Kidney glomerular epithelial cell (primary cell): Measurements from ENCODE around the gene PRR35.

Source experiments
- DNase-seq: peaks from one replicate; lab custom pipeline; 2025; lab: John Stamatoyannopoulos, UW

PRR35 gene

DNA sequence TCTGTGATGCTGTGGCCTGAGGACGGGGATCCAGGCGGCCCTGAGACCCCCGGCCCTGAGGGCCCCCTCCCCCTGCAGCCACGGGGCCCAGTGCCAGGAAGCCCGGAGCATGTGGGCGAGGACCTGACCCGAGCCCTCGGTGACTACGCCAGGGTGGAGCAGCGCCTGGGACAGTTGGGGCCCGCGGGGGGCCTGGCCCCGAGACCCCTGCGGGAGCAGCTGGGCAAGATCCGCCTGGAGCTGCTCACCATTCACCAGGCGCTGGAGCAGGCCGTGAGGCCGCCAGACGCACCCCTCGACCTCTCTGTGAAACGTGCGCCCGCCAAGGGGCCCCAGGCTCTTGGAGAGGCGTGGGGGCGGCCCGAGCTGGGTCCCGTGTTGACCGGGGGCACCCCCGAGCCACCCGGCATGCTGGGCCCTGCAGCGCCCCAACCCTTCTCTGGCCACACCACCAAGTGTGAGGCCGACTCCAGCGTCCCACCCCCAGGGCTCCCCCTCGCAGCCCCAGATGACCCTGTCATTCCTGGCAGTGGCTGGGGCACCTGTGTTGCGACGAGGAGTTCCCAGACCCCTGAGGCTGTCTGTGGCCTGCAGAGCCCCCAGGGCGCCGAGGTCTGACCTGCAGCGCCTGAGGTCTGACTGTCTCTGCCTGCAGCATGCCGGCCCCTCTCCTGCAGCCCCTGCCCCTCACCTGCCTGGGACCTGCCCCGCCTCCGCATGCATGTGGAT is 4.7 kb downstream of the PRR35 start:
- DNase-seq: no peak

DNA sequence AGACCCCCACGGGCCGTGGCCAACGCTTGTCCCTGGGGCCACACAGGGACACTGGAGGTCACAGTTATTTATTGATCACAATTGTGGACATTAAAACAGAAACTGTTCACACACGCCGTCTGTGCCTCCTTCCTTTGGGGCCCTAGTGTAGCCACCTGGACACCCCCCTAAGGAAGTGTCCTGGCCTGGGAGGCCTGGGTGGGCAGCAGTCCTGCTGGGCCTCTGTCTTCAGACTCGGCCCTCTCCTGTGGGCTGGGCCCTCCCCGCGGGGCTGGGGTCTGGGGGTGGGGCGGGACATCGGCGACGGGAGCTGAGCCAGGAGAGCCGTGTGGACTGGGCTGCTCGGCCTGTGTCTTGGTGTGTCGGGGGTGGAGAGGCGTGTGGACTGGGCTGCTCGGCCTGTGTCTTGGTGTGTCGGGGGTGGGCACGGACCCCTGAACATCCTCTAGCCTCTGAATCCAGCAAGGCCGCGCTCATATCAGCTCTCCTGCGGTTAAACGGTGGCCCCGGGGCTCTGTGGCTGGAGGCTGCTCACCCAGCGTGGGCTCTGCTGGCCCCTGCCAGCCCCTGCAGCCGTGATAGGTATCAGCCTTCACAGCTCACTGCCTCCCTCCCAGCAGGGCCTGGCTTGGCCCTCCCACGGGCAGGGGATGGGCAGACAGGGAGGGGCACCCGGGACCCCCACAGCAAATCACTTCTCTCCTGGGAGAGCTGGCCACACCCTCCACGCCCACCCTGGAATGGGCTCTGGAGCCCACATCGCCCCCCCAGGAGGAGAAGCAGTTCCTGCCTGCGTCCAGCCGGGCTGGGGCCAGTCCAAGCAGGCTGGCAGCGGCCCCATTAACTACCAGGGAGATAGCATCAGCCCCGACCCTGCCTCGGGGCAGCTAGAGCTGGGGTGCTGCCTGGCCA is 5.5 kb downstream of the PRR35 start:
- DNase-seq: no peak

DNA sequence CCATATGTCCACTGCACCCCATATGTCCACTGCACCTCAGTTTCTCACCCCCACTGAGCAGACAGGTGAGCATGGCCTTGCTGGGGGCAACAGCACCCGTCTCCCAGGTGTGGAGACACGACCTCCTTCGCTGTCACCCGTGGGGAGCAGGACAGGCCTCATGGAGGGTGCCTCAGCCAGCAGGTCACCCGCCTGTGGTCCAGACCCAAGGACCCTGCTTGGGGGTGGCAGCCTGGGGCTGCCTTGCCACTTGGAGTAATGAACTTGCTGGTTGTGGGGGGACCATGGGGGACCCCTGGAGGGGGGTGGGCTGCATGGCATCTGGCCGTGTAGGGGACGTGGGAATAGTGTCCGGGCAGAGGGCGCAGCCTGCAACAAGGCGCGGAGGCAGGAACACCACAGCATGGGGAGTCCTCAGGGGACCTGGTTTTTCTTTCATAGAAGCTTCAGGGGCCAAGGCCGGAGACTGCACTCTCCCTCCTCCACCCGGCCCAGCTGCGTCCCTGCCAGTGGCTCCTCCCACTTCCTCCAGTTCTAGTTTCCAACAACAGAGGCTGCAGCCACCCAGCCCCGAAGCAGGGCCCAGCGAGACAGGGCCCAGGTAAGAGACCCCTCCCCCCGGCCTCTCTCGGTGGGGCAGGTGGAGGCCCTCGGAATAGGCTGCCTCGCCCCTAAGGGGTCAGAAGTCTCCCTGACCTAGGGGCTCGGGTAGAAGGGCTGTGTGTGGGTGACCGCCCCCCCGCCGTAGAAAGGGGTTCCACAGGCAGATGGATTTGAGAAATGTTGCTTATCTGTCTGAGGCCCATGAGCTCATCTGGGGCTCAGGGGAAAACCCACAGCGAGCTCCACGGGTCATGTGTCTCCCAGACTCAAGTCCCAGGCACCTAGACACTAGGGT is 6.5 kb downstream of the PRR35 start, which contains the start of gene NHLRC4:
TSS of gene NHLRC4 (plus strand) at position 531 of the 898 bp plus-strand sequence. CDS start 1,043 bp downstream, outside the sequence.
- DNase-seq: peak; percentile 17

DNA sequence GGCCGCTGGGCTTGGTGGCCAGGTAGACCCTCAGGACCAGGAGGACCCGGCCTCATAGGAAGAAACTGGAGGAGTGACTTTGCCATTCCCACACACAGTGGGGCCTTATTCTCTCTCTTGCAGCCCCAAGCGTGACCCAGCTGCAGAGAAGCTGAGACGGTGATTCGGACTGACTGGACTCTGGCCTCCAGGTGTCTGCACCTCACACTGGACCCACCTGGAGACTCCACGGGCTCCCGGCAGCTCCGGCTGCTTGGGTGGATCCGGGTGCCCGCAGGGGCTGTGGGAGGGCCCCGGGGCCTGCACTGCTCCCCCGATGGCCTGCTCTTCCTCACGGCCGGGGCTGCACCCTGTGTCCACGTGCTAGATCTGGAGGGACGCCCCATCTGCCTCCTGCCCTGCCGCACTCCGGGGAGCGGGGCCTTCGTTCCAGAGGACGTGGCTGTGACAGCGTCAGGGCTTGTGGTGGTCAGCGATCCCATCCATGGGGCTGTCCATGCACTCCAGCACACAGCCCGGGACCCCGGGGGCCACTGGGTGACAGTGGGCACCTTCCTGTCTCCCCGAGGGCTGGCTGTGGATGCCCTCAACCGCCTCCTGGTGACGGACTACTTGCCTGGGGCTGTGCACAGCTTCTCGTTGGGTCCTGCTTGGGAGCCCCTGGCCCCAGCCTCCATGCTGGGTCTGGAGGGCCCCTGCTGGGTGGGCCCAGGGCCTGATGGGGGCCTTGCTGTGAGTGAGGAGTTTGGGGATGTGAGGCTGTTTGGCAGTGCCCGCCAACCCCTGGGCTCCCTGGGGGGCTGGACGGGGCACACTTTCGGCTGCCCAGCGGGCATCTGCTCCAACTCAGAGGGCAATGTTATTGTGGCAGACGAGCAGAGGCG is 7.4 kb downstream of the PRR35 start:
- DNase-seq: no peak

DNA sequence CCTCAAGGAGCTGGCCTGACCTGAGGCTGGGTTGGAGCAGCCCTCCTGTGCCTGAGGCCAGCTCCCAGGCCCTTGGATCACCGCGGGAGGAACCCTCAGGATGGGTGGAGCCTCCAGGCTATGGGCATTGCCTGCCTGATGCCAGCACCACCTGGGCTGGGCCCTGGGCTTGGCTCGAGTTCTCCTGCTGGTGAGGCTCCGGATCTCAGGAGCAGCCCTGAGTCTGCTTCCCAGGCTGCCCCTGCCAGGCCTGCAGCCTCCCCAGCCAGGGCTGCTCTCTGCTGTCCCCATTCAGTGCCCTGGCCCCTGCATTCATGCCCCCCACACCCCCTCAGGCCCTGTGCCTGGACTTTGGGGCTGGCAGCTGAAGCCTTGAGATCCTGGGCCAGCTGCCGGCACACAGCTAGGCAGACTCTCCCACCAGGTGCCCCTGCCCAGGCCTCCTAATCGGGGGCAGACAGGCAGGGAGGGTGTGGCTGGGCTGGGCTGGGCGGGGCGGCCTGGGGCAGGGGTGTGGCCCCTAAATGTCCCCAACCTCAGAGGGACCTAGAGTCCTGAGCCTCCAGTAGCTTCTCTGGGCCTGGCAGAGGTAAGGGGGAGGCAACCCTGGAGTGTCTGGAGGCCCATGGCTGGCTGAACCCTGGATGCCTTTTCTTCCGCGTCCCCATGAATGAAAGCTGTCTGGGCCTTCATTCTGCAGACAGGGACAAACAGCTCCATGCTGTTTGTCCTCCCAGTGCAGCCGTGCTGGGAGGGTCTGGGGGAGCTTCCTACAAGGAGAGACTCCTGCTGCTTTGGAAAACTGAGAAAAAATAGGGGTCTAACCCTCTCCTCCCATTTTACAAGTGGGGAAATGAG is 8.4 kb downstream of the PRR35 start:
- no peak for DNase-seq

DNA sequence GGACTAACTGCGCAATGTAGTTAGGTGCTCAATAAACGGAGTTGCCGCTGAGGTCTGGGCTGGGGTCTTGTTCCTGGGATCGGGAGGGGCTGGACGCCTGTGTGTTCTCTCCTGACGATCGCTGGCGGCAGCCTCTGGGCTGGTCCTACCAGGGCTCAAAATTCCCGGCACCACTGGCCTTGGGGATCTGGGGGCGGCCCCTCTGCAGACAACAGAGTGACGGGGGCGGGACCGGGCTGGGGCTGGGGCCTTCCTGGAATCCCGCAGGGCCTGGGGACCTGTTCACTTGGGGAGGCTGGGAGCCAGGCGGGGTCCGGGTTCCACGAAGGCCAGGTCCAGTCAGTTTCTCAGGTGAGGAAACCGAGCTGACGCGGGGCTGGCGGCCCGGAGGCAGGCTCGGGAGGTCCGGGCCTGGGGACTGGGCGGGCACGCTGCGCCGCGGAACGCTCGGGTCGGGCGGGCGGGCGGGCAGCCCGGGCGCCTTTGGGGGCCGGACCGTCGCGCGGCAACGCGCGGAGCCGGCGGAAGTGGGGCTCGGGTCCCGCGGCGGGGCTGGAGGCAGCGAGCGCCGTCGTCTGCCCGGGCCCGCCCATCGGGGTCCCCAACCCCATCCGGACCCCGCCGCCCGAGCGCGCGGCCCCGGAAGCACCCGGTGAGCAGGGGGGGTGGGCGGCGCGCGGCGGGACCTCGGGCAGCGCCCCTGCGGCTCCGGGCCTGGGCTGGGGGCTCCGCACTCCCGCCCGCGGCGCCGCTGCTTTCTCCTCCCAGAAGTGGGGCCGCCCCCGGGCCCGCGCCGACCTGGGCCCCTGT is 9.5 kb downstream of the PRR35 start, which contains the start of gene PIGQ:
TSS of gene PIGQ (plus strand) at position 524 of the 810 bp plus-strand sequence. CDS start 4,107 bp downstream, outside the sequence.
- DNase-seq: no peak

DNA sequence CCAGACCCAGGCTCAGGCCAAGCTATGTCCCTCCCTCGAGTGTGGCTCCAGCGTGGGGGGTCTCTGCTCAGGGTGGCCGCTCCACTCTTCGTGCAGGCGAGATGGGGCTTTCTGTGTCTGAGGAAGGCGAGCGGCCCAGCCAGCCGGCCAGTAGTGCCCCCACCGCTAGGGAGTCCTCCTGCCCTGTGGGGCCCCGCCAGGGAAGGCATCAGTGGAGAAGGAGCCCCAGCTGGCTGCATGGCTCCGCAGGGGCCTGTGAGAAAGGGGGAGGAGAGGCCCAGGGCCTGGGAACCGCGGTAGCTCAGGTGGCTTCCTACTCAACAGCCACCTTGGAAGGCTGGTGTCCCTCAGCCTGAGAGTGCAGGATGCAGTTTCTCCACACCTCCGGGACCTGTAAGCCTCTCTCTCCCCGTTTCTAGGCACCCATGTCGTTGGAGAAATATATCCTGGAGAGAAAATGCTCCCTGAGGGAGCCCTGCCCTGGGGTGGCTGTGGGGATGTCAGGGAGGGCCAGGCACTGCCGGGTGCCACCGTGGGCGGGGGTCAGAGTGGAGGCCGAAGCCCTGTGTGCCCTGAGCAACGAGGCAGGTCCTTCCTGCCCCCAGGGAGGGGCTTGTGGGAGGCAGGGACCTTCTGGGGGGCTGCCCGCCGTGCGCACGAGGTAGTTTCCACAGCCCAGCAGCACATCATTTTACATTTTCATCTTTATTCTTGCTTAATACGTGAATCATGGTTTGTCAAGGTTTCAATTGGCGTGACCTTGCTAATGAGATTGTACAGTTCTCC is 12.9 kb downstream of the PRR35 start:
- no peak for DNase-seq

DNA sequence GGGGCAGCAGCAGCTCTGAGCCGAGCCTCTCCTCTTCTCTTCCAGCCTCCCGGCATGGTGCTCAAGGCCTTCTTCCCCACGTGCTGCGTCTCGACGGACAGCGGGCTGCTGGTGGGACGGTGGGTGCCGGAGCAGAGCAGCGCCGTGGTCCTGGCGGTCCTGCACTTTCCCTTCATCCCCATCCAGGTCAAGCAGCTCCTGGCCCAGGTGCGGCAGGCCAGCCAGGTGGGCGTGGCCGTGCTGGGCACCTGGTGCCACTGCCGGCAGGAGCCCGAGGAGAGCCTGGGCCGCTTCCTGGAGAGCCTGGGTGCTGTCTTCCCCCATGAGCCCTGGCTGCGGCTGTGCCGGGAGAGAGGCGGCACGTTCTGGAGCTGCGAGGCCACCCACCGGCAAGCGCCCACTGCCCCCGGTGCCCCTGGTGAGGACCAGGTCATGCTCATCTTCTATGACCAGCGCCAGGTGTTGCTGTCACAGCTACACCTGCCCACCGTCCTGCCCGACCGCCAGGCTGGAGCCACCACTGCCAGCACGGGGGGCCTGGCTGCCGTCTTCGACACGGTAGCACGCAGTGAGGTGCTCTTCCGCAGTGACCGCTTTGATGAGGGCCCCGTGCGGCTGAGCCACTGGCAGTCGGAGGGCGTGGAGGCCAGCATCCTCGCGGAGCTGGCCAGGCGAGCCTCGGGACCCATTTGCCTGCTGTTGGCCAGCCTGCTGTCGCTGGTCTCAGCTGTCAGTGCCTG is 14.0 kb downstream of the PRR35 start:
- no peak for DNase-seq

DNA sequence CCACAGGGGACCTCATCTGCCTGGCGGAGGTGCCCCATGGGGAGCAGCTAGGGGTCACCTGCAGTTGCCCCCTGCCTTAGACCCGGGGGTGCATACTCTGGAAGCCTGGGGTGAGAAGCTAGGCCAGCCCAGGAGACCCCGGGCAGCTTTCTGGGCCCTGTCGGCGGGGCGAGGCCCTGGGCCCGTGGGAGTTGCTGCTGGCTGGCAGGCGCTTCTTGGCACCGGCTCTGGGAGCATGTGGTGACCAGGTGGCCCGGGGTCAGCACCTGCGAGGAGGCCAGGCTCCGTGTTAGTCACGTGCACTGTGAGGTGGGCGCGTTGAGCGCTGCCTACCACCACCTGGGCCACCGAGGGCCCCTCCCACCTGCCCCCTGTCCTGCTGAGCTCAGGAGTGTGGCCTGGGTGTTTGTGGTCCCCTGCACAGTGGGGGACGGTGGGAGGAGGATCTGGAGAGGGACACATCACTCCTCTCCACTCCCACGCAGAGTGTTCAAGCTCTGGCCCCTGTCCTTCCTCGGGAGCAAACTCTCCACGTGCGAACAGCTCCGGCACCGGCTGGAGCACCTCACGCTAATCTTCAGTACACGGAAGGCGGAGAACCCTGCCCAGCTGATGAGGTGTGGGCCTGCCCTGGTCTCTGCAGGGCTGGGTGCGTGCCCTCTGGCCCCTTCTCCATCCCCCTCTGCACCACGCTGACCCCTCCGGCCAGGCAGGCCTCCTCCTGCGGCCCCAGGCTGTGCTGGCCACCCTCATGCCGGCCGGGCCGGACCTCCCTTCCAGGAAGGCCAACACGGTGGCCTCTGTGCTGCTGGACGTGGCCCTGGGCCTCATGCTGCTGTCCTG is 15.4 kb downstream of the PRR35 start:
- no peak for DNase-seq

DNA sequence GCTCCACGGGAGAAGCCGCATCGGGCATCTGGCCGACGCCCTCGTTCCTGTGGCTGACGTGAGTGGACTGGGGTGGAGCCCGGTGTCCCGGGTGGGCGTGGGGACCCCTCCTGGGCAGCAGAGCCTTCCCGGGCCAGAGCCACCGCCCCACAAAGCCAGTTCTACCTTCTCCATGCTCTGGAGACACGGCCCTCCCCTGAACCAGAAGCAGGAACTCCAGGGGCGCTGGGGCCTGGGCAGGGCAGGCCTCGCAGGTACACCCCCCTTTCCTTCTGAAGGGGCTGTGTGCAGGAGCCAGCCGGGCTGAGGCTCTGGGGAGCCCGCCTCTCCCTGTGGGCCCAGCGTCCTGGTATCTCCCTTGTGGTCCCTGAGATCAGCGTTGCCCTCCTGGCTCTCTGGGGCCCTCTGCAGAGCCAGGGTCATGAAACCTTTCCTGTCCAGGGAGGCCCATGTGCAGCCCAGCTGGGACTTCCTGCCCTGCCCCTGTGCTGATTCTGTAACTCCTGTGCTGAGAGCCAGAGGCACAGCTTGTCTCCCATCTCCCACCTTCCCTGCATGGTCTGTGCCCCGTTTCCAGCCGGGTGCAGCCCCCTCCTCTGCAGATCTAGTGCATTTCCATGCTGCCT is 16.1 kb downstream of the PRR35 start:
- DNase-seq: no peak

DNA sequence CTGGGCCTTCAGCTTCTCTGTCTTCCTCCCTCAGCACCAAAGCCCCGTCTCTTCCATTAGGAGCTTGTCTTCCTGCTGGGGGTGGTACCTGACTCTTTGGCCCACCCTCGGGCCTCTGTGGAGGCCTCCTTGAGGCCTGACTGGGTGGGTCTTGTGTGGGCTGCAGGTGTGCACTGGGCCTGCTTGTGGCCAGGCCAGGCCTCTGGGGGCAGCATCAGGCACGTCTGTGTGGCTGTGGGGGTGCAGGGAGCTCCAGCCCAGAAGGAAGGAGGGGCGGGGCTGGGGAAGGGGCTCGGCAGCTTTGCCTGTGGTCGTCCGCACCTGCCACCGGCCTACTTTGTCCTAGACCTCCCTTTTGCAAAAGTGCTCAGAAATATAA is 16.6 kb downstream of the PRR35 start:
- DNase-seq: no peak

DNA sequence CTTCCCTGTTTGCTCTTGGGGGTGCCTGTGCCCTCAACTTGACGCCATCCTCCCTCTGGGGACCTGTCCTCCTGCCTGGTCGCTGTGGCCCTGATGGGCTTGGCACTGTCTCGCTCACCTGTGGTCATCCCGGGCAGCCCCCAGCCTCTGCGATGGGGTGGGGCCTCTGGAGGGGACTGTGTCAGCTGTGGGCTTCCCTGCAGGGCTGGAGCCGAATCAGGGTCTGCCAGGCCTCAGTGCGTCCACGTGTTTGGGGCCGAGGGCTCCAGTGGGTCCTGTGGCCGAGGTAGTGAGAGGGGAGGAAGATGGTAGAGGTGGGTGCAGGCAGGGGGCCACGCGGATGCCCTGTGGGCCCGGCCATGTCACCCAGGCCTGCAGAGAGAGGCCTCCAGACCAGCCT is 17.6 kb downstream of the PRR35 start:
- no peak for DNase-seq

DNA sequence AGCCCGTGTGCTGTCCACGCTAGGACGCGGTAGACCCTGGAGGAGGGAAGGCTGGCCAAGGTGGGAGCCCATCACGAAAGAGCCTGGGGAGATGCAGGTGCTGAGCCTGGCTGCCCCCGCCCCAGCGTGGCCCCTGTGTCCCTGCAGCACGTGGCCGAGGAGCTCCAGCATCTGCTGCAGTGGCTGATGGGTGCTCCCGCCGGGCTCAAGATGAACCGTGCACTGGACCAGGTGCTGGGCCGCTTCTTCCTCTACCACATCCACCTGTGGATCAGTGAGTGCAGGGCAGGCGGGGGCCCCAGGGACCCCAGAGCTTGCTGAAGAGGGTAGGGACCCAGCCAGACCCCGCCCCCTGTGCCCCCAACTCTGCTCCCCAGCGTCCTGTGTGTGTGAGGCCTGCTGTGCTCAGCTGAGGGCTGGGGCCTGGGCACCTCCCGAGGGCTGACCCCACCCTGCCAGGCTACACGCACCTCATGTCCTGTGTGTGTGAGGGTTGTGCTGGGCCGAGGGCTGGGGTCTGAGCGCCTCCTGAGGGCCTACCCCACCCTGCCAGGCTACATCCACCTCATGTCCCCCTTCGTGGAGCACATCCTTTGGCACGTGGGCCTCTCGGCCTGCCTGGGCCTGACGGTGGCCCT is 18.2 kb downstream of the PRR35 start:
- no peak for DNase-seq

DNA sequence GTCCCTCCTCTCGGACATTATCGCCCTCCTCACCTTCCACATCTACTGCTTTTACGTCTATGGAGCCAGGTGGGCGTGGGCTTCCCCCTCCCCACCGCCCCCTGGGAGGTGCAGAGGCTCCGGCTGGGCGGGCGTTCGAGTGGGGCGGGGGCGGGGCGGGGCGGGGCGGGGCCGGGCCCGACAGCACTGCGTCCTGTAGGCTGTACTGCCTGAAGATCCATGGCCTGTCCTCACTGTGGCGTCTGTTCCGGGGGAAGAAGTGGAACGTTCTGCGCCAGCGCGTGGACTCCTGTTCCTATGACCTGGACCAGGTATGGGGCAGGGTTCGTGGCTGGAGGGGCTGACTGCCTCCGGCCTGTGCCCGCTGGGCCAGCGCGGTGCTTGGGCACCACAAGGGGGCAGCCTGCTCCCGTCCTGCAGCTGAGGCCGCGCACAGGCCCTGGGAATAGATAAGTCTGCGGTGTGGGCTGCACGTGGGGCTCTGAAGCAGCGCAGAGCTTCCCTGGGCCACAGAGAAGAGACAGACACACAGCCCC is 18.7 kb downstream of the PRR35 start:
- no peak for DNase-seq

DNA sequence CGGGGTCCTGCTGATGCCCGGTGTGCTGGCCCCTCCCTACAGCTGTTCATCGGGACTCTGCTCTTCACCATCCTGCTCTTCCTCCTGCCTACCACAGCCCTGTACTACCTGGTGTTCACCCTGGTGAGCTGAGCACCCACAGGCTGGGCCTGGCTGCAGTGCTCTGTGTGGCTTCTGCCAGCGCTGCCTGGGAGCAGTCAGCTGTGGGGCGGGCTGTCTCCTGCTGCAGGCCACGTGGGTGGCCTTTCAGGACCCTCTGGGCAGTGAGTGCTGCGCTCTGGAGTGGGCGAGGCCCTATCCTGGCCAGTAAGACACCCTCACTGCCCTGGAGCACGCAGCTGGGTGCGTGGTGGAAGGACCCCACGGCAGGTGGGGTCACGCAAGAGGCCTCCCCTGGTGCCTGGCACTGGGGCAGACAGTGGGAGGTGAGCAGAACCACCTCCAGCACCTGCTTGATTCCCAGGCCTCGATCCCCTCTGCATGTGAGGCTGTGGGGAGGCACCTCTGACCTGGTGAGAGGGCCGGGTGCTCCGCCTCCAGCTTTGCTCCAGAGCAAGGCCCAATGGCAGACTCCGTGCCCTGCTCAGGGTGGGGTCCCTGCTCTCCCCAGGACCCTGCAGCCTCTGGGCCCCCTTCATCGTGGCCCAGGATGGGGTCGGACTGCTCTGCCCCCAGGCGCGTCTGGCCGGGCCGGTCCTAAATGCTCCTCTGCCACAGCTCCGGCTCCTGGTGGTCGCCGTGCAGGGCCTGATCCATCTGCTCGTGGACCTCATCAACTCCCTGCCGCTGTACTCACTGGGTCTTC is 20.1 kb downstream of the PRR35 start:
- DNase-seq: no peak
